CD4-positive, alpha-beta T cell treated with Interleukin-12 subunit alpha and Interleukin-12 subunit beta, for 1 hour (primary cell): ENCODE measurements around the gene ADAM10.

ENCODE experiments used
- DNase-seq: peaks from one replicate; pipeline ENCODE4 v3.0.0-alpha.2; 2020

Gene ADAM10

DNA sequence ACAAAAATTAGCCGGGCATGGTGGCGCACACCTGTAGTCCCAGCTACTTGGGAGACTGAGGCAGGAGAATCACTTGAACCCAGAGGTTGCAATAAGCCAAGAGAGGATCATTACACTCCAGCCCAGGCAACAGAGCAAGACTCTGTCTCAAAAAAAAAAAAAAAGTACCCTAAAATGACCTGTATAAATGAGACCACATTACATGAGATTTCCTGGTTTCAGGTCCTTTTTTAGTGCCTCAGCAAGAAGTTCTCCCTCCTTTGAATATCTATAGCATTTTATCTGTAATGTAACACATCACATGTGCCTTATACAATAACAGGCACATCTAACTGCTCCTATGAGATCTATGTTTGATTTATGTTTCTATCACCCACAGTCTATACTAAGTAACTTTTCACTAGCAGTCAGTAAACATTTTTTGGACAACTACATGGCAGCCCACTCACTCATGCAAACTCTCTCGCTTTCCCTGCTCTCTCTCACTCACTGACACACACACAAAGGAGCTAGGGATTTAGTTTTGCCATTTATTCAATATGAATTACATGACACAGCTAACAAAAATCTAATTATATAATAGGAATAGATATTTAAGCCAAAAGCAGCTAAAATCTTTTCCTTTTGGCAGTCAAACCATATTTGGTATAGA is 34.1 kb downstream of the ADAM10 start:
- DNase-seq: no peak

- DNase-seq: no peak
Measured at GRCh38 chr15:58710701-58711100, 38.8 kb downstream of the ADAM10 start.

- no peak for DNase-seq
Measured at GRCh38 chr15:58707397-58707796, 42.1 kb downstream of the ADAM10 start.

- no peak for DNase-seq
Measured at GRCh38 chr15:58705105-58705504, 44.4 kb downstream of the ADAM10 start.

DNA sequence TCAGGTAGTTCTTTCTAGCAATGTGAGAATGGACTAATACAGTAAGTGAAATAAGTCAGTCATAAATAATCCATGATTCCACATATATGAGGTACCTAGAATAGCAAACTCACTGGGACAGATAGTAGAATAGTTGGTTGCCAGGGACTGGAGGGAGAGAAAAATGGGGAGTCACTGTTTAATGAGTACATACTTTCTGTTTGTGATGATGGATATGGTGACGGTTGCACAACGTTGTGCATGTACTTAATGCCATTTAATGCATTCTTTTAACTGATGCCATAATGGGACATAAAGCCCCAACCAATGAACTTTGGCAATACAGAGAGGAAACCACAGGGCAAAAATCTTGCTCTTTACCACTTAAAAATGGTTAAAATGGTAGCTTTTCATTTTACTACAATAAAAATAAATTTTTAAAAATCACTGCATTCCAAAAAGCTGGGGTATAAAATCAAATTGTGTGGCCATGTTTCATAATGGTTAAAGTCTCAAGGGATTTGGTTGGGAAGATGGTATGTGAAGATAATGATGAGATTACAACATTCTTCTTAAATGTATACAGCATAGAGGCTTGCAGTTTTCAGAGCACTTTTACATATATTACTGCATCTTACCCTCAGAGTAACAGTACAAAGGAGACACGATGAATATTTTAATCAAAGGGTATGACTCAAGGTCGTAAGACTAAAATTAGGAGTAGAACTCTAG is 45.2 kb downstream of the ADAM10 start:
- DNase-seq: no peak

DNA sequence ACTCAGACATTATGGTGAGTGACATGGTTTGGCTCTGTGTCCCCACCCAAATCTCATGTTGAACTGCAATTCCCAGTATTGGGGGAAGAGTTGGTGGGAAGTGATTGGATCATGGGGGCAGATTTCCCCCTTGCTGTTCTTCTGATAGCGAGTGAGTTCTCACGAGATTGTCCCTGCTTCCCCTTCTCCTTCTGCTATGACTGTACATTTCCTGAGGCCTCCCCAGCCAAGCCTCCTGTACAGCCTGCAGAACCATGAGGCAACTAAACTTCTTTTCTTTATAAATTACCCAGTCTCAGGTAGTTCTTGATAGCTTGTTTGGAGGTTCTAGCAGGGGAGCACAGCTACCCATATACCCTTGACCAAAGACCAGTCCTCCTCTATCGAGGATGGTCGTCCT is 45.9 kb downstream of the ADAM10 start:
- DNase-seq: no peak

- no peak for DNase-seq
Measured at GRCh38 chr15:58702233-58702632, 47.3 kb downstream of the ADAM10 start.

DNA sequence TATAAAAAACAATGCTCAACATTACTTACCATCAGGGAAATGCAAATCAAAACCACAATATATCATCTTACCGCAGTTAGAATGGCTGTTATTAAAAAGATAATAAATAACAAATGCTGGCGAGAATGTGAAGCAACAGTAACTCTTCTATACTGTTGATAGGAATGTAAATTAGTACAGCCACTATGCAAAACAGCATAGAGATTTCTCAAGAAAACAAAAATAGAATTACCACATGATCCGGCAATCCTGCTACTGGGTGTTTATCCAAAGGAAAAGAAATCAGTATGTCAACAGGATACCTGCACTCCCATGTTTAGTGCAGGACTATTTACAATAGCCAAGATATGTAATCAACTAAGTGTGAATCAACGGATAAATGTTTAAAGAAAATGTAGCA is 48.1 kb downstream of the ADAM10 start:
- DNase-seq: no peak

DNA sequence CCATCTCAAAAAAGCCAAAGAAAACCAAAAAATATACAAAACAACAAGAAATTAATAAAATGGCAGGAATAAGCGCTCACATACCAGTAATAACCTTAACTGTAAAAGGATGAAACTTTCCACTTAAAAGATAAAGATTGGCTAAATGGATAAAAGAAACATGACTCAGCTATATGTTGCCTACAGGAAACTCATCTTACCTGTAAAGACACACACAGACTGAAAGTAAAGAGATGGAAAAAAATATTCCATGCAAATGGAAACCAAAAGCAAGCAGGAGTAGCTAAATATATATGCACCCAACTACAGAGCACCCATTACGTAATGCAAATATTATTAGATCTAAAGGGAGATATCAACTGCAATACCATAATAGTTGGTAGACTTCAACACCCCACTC is 49.7 kb downstream of the ADAM10 start:
- no peak for DNase-seq

DNA sequence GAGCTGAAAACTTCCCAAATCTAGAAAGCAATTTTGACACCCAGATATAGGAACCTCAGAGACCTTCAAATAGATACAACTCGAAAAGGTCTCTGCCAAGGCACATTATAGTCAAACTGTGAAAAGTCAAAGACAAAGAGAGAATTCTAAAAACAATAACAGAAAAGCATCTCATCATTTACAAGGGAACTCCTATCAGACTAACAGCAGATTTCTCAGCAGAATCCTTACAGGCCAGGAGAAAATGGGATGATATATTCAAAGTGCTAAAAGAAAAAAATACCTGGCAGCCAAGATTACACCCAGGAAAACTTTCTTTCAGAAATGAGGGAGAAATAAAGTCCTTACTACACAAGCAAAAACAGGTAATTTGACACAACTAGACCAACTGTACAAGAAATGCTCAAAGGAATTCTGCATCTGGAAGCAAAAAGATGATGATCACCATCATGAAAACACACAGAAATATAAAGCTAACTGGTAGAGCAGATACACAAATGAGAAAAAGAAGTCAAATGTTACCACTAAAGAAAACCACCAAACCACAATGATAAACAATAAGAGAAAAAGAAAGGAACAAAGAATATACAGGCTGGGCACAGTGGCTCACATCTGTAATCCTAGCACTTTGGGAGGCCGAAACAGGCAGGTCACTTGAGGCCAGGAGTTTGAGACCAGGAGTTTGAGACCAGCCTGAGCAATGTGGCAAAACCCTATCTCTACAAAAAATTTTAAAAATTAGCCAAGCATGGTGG is 50.4 kb downstream of the ADAM10 start:
- no peak for DNase-seq

- DNase-seq: no peak
Measured at GRCh38 chr15:58697220-58697619, 52.3 kb downstream of the ADAM10 start.

DNA sequence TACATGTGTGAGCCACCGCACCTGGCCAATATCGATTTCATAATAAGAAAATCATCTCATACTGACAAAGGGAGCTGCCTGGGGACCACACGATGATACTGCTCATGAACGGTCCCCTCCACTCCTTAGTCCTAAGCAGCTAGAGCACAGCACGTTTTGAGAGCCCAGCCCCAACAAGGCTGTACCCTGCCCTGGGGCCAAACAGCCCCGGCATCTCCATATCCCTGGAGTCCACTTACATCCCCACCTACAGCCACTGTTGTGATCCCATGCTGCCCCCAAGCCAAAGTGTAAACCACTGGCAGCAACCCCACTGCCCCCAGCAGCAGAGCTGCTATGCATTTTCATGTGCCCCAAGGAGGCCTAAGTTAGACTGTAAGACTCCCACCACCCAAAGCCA is 52.8 kb downstream of the ADAM10 start:
- DNase-seq: no peak

- DNase-seq: no peak
Measured at GRCh38 chr15:58694641-58695398, 54.7 kb downstream of the ADAM10 start.

DNA sequence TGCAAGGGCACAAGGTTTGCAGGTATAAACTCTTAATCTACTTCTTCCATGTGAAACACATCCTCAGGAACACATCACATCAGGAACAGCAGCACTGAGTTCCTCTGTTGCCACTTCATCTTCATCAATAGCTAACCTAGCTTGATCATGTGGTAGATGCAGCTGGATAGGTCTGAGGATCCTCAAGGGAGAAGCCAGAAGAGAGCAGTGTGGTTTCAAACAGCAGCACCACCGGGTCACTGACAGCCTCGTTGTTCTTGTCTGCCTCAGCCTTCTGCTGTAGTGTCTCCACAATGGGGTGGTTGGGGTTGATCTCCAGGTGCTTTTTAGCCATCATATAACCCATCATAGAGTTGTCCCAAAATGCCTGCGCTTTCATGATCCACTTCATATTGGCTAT is 58.8 kb downstream of the ADAM10 start:
- no peak for DNase-seq

GRCh38 chr15:58689646-58690045 is 59.9 kb downstream of the ADAM10 start:
- DNase-seq: no peak

GRCh38 chr15:58686286-58686685 is 63.2 kb downstream of the ADAM10 start:
- no peak for DNase-seq

DNA sequence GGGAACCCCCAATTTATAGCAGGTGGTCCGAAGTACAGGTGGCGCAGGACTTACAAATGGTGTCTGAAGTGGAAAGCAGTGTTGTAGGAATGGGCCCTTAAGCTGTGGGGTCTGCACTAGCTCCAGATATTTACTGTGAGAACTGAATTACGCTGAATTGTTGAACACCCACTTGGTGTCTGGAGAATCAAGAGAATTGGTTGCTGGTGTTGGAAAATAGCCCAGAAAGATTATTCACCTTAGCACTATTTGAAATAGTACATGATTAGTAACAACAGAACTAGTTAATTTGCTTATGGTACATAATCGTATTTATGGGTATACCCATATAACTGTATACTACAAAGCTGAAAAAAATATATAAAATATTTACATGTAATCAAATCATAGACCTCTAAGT is 64.8 kb downstream of the ADAM10 start:
- DNase-seq: no peak

DNA sequence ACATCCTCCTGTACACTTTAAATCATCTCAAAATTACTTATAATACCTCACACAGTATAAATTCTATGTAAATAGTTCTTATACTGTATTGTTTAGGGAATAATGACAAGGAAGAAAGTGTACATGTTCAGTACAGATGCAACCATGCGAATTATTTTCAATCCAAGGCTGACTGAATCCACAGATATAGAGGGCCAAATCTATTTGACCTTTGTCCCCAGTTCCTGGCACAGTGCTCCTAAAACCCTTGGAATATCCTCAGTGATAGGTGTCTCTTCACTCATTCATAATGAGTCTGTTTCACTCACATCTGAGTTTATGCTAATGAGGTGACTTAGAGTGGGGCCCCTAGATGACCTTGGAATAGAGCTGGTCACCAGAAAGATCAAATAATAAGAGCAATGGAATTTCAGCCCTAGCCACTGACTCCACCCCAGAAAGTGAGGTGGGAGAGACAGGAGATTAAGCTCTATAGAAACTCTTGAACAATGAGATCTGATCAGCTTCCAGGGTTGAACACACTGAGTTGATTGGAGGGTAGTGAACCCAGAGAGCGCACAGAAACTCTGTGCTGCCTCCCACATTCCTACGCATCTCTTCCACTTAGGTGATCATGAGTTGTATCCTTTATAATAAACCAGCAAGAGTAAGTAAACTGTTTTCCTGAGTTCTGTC is 65.3 kb downstream of the ADAM10 start:
- DNase-seq: no peak

DNA sequence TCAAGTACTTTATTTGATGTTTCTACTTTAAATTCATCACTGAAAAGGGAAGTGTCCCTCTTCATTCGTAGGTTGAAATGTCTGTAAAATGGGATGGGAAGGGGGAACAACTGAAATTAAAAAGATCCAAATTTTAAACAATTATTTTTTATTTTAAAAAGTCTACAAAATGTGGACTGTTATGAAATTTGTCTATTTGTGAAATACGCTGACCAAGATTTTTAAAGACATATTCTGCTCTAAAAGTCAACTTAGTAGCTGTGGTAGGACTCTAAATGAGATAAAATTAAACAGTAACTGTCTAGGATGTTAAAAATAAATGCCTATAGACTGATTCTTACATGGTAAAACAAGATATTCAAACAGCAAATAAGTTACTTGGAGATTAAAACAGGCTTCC is 67.3 kb downstream of the ADAM10 start:
- no peak for DNase-seq

- DNase-seq: no peak
Measured at GRCh38 chr15:58678683-58679082, 70.8 kb downstream of the ADAM10 start.

DNA sequence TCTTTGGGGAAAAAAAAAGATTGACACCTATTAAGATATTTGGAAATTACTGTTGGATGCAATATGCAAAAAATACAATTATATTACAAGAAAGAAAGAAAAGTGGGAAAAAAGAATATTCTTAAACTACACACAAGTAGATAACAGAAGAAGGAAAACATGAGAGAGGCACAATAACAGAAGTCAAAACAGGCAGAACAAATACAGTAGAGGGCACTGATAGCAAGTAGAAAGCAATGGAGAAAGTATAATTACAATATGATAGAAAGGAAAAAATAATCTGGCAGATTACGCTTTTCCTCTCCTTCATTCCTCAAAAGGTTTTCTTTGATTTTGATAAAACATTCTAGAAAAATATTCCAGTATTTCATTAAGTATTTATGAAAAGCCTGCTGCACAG is 72.1 kb downstream of the ADAM10 start:
- no peak for DNase-seq

DNA sequence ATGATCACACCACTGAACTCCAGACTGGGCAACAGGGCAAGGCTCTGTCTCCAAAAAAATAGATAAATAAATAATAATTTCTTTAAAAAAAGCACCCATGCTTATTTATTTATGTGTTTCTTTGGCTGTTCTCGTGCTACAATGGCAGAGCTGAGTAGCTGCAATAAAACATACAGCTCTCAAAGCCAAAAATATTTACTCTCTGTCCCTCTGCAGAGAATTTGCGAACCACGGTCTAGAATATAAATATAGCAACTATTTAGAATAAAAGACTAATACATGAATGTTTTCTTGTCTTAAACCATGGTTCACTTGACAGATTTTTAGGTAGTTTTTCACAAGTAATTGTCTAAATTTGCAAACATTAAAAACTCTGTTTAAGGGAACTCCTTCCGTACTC is 72.7 kb downstream of the ADAM10 start:
- no peak for DNase-seq

GRCh38 chr15:58671186-58671585 is 78.3 kb downstream of the ADAM10 start:
- no peak for DNase-seq
